Measurements from ENCODE around the gene GRB2. TPM values are rescaled to one million over a fixed set of nuclear protein-coding genes. Genes with fewer than 3 reads are reported as not detected.
"Not testable (repeated sequence)": the region's sequence is repeated elsewhere in the genome, so short reads cannot be mapped to it uniquely, and the experiment has no call there.

GRB2 gene
- total RNA-seq, 1 donor from 2014 or later: 141 TPM

GRCh38 chr17:75356260-75356937, 49.1 kb downstream of the GRB2 start:
- DNase-seq (ENCODE audit: extremely low read depth, low read depth, low spot score): no peak

- no peak for DNase-seq (ENCODE audit: extremely low read depth, low read depth, low spot score)
Measured at GRCh38 chr17:75353176-75353575, 52.3 kb downstream of the GRB2 start.

DNA sequence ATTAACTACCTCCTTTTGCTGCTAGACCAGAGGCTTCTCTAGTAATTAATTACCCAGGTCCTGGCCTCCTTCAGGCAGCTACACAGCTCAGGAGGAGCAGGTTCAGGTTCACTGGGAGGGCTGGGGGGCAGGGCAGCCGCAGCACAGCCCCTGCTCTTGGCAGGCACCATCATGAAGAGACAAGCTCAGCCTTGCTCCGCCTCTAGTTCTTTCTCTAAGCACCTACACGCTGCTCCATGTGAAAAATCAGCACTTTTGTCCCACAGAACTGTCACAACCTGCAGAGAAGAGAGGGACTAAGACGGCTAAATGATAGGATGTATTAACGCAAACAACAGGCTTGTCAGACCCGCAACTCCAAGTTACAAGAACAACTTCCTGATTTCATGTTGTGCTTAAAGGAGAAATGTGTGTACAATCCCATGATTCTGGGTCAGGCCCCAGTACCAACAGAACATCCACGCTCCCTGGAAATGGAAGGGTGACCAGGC, 53.4 kb downstream of the GRB2 start:
- no peak for DNase-seq (ENCODE audit: extremely low read depth, low read depth, low spot score)

GRCh38 chr17:75350706-75351105, 54.8 kb downstream of the GRB2 start:
- DNase-seq (ENCODE audit: extremely low read depth, low read depth, low spot score): no peak

GRCh38 chr17:75350029-75350428, 55.4 kb downstream of the GRB2 start:
- no peak for DNase-seq (ENCODE audit: extremely low read depth, low read depth, low spot score)

- DNase-seq (ENCODE audit: extremely low read depth, low read depth, low spot score): no peak
Measured at GRCh38 chr17:75349589-75349988, 55.9 kb downstream of the GRB2 start.

DNA sequence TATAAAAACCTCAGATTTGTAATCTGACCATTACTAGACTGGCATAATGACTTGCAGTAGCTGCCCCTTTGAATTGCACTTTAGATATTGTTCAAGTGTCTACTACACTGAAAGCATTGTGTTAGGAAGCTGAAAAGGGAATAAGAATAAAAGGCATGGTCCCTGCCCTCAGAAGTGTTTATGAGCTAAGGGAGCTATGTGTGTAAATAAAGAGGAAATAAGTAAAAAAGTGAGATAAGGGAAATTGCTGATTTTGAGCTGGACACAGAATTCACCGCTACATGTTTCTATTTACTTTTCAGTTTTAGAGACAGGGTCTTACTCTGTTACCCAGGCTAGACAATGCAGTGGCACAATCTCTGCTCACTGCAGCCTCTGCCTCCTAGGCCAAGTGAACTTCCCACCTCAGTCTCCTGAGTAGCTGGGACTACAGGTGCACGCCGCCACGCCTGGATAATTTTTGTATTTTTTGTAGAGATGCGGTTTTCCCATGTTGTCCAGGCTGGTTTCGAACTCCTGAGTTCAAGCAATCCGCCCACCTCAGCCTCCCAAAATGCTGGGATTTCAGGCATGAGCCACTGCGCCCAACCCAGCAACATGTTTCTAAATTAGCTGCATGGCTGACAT, 57.0 kb downstream of the GRB2 start:
- no peak for DNase-seq (ENCODE audit: extremely low read depth, low read depth, low spot score)

GRCh38 chr17:75346906-75347305, 58.6 kb downstream of the GRB2 start:
- no peak for DNase-seq (ENCODE audit: extremely low read depth, low read depth, low spot score)

DNA sequence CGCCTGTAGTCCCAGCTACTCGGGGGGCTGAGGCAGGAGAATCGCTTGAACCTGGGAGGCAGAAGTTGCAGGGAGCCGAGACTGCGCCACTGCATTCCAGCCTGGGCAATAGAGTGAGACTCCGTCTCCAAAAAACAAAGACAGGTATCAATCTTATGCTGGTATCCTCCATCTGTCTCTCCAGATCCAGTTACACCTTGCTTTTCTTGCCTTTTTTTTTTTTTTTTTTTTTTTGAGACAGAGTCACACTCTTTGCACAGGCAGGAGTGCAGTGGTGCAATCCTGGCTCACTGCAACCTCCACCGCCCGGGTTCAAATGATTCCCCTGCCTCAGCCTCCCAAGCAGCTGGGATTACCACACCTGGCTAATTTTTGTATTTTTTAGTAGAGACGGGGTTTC, 59.1 kb downstream of the GRB2 start:
- not testable (repeated sequence) for DNase-seq (ENCODE audit: extremely low read depth, low read depth, low spot score)

- DNase-seq (ENCODE audit: extremely low read depth, low read depth, low spot score): no peak
Measured at GRCh38 chr17:75345514-75346167, 59.8 kb downstream of the GRB2 start.

DNA sequence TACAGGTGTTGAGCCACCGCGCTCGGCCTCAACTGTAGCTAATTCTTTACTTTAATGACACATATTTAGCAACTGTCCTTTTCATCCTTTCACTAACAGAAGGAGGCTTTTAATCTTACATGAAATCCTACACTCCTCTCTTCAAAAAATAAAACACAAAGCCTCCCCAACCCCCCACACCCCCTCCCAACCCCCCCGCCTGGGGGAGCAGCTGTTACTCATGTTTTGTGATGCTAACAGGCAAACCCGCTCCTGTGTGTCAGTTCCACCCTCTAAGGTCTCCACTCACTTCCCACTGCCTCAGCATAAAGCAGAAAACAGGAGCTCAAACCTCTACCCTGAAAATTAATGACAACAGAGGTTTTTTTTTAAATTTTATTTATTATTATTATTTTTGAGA, 60.8 kb downstream of the GRB2 start:
- DNase-seq (ENCODE audit: extremely low read depth, low read depth, low spot score): no peak

DNA sequence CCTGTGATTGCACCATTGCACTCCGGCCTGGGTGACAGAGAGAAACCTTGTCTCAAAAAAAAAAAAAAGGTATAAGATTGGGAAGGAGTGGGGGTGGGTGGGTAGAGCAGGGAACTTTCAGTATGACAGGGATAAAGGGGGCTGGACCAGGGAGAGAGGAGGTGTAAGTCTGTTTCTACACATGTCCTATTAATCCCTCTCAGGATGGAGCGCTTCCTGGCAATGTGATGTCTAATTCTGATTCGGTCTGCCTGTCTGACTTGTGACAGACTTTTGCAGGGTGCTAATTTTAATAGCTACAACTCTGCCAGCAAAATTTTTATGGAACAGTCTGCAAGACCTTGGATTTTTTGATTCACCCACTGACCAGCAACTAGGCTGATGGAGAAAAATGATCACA, 62.5 kb downstream of the GRB2 start:
- DNase-seq (ENCODE audit: extremely low read depth, low read depth, low spot score): no peak

DNA sequence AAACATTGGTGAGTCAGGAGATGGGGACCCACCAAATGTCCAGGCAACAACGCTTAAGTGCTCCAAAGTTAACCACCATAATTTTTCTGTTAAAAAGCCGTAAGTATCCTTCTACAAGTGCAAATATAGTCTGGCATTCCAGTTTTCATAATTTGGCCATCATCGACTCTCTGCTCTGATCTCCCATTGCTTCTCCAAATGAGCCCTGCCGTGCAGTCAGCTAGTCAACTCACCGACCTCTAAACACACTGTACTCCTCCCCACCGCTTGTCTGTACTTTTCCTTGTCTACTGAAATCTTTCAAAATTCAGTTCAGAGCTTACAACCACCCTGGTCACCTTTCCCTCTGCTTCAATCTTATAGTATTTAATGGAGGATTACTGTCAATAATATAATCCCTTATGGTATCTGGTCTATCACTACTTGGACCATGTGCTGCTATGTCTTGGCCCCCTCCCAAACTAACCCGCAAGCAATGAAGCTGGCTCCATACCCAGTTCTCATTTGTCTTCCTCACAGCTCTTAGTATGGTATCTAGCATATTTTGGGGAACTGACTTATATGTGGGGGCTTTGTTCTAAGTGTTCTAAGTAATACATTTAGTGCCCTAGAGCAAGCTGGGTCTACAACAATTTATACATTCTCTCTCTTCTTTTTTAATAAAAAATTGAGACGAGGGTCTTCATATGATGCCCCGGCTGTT, 63.5 kb downstream of the GRB2 start:
- no peak for DNase-seq (ENCODE audit: extremely low read depth, low read depth, low spot score)

GRCh38 chr17:75340631-75341030, 64.8 kb downstream of the GRB2 start:
- no peak for DNase-seq (ENCODE audit: extremely low read depth, low read depth, low spot score)

DNA sequence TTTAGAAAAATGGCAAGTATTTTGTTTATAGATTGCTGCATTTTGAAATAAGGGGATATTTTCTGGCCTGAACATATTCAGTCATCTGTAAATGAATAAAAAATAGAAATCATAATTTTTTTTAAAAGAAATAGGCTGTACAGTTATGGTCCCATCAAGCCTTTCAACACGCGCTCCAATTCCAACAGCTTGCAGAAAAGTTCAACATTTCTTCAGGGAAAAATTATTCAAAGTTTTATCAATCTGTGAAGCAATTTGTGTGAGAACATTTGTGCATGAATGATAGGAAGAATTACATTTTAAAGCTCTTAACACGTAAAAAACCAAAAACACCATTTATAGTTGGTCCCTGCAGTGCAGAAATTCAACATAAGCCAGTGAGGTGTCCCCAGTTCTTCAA, 65.5 kb downstream of the GRB2 start:
- no peak for DNase-seq (ENCODE audit: extremely low read depth, low read depth, low spot score)

DNA sequence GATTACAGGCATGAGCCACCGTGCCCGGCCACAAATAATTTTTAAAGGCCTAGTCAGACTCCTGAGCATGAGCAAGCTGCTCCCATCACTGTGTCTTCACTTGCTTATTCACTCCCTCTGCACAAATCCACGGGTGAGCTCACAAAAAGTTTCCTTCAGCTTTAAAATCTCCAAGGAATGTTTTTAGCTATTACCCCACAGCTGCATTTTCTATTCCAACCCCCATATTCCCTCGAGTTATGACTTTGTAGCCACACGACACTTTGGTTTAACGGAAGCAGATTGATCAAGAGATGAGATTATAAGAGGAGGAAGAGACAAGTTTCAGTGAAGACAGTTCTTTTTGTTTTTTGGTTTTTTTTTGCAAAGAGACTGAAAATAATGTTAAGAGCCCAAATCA, 67.1 kb downstream of the GRB2 start:
- no peak for DNase-seq (ENCODE audit: extremely low read depth, low read depth, low spot score)

DNA sequence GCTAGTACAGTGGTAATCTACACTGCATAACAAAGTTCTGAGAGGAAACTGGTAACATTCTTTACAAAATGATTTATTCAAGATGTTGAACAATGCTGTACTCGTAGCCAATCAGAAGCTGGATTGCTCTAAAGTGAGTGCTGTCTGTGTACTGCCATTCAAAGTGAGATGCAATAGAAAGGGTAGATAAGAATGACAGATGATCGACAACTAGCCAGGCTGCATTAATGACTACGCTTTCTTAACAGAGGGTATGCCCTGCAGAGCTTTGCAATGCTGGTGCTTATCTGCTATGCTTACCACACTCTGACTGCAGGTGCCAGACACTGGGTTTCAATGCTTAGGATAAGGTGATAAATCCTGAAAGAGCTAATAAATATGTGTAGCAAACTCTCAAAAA, 70.2 kb downstream of the GRB2 start:
- DNase-seq (ENCODE audit: extremely low read depth, low read depth, low spot score): no peak

- DNase-seq (ENCODE audit: extremely low read depth, low read depth, low spot score): no peak
Measured at GRCh38 chr17:75334723-75335122, 70.8 kb downstream of the GRB2 start.

DNA sequence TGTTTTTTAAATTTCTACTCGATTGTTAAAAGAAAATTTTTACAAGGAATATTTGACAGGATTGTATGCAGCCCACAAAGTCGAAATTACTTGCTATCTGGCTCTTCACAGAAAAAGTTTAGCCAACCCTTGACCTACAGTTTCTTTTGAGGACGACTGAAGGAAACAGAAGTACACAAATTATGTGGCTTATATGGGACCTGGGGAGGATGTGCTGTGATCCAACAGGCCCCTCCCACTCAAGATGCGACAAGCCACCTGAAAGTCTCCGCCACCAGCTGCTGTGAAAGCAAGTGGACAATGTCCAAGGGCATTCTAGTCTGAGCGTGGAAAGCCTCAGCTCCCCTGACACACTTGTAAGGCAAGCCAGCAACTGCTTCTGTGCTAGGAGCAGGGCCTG, 73.8 kb downstream of the GRB2 start:
- no peak for DNase-seq (ENCODE audit: extremely low read depth, low read depth, low spot score)

- no peak for DNase-seq (ENCODE audit: extremely low read depth, low read depth, low spot score)
Measured at GRCh38 chr17:75327757-75328156, 77.7 kb downstream of the GRB2 start.

GRCh38 chr17:75326226-75326848, 79.1 kb downstream of the GRB2 start:
- peak; percentile 31 for DNase-seq (ENCODE audit: extremely low read depth, low read depth, low spot score)
